HG03520 (cell line): ENCODE results near the gene COA8.

Experiments used
- ATAC-seq: cut with Tn5 transposase; IDR thresholded peaks from one replicate; pipeline ENCODE4 v1.9.1; 2021; ENCODE audit warnings: mild to moderate bottlenecking, moderate library complexity; ENCODE audit not compliant: unreplicated experiment

Gene COA8

DNA sequence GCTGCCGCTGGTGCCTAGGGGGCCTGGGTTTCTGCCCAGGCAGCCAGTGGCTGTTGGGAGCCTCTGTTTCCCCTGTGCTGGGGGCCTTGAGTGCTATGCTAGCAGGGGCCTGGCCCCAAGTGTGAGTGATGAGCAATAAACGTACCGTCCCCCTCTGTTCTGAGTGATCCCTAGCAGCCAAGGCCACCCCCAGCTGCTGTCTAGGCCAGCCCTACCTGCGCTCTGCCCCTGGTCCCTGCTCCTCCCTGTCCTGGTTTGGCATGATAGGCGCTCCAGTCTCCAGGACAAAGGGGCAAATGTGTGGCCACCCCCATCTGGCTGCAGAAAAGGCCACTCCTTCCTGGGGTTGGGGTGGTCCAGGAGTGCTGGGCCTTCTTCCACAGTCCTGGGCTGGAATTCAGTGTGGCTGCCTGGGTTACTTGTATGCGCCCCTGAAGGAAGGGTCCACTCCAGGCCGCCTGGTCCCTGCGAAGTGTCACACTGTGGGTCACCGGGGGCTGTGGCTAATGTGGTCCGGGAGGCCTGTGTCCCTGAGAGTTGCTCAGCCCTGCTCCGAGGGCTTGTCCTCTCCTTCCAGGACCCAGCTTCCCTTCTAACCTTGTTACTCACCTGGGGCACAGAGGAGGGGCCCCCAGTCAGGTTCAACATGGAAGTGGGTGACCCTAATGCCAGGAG, 26.7 kb upstream of the COA8 start:
- ATAC-seq = no peak

DNA sequence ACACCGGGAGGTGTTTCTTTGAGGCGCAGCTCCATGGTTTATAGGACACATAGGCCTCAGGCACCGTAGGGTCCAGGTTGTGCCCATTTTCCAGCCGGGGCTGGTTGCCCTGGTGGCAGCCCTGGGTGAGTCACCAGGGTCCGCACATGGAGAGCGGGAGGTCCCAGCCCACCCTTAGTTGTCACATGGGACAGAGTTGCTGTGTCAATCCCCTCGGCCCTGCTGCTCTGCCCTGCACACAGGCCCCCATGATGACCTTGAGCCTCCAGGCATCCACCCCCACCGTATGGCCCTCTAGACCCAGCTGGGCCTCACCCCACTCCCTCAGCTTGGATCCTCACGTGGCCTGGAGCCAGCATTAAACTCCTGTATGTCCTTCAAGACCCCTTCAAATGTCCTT, 26.1 kb upstream of the COA8 start:
- no peak for ATAC-seq

DNA sequence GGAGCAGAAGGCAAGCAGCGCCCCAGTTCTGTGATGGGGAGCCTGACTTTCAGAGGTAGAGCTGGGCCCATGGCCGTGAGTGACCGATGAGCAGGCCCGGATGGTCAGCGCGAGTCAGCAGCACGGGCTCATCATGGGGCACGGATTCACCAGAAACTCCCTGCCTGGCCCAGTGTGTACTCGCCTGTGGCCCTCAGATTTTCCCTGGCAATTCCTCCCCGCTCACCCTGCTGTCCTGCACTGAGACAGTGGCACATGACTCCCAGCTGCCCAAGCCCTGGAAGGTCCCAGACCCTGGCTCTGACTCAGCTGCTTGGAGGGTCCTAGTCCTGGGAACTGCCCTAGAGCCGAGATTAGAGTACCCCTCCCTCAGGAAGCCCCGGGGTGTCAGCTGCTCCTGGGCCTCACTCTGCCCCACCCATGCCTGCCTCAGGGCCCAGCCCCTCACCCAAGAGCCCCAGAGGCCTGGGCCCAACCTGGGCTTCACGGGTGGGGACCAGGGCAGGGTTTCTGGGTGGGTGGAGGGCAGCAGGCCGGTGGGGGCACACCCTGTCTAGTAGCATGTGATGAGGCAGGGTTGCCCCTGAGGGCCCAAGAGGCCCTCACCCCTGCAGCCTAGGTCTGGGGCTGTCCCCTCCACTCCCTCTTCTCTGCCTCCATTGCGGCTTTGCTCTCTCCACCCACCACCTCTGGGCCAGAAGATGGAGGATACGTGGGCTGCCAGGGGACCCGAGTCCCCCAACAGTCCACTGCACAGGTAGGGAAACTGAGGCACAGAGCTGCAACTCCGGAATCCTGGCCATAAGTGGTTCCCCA, 25.4 kb upstream of the COA8 start:
- no peak for ATAC-seq

DNA sequence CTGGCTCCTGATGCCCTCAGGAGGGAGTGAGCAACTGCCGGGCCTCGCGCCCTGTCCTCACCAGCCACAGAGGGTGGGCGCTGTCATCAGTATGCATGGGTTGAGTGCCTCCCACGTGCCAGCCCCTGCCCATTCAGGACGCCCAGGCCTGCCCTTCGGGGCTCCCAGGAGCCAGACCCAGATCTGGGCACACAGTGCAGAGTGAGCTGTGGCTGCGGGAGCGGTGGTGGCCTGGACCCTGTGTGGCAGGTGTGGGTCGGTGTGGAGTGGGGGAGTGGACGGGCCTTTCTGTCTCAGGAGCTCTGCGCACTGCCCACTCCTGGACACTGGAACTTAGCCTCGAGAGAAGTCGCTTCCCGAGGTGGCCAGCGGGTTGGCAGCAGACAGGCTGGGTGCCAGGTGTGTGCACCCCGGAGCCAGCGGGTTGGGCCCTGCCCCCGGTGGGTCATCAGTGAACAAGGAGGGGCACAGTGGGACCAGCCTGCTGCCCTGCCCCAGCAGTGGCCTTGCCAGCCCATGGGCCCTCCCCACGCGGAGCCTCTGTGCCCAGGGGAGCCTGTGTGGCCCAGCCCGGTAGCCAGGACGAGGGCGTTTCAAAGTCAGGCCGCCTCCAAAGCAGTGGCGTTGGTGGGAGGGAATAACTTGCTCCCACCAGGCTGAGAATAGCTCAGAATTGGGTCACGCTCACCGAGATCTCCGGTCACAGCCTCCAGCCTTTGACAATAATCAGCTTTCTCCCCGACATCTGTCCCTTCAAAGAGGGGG, 24.3 kb upstream of the COA8 start:
- ATAC-seq = no peak

DNA sequence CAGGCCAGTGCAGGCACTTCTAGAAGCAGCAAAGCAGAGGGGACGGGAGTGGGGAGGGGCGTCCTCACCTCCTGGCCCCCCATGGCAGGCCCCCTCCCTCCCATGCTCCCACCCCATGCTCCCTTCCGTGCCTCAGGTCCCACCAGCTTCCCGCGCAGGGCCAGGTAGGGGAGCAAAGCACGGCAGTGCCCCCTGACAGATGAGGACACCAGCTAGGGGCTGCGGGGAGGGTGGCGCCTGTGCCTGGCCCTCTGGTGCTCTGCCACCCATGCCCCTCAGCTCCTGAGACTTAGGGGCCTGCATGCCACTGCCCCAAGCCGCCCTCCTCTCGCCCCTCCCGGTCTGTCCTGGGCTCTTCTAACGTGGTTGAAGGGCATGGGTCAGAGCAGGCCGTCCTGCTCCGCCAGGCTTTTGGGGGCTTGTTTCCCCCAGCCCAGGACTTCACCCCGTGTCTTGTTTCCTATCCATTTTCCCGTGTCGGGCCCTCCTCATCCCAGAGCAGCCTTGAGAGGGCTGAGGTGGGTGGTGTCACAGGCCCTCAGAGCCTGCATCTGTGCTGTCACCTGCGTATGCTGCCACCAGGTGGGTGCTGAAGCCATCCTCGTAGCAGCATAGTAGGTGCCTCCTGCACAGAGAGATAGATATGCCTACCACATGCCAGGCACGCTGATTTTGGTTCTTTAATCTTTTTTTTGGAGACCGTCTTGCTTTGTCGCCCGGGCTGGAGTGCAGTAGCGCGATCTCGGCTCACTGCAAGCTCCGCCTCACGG, 23.5 kb upstream of the COA8 start:
- no peak for ATAC-seq

DNA sequence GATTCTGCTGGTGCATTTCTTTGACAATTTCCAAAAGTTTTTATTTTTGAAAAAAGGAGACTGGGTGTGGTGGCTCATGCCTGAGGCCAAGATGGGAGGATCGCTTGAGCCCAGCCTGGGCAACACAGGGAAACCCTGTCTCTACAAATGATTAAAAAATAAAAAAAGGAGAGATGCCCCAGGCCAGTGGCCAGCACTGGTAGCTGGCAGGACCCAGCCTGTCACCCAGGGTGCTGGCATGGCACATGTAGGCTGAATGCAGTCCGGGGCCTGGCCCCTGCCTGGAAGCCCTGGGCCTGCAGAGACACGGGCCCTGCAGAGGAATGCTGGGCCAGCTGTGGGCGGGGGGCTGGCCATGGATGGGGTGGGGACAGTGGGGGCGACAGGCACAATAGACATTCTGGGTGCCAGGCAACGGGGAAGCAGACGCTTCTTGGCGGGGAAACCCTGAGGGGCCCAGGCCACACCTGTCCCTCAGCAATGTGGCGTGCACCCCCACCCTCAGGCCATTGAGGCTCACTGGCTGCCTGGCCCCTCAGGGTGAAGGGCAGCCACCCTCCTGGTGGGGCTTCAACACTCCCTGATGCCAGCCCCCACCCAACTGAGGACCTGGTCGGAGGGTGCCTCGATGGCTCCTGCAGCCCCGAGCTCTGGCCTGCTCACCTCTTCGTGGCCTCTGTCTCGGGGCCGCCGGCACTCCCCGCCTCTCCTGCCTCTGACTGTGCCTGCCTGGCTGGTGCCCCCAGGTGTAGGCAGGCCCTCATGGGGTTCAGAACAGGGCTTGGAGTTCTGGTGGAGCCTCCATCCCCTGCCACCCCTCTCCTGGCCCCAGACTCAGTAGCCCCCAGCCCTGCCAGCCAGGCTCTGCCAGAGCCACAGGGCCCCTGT, 21.7 kb upstream of the COA8 start:
- no peak for ATAC-seq

DNA sequence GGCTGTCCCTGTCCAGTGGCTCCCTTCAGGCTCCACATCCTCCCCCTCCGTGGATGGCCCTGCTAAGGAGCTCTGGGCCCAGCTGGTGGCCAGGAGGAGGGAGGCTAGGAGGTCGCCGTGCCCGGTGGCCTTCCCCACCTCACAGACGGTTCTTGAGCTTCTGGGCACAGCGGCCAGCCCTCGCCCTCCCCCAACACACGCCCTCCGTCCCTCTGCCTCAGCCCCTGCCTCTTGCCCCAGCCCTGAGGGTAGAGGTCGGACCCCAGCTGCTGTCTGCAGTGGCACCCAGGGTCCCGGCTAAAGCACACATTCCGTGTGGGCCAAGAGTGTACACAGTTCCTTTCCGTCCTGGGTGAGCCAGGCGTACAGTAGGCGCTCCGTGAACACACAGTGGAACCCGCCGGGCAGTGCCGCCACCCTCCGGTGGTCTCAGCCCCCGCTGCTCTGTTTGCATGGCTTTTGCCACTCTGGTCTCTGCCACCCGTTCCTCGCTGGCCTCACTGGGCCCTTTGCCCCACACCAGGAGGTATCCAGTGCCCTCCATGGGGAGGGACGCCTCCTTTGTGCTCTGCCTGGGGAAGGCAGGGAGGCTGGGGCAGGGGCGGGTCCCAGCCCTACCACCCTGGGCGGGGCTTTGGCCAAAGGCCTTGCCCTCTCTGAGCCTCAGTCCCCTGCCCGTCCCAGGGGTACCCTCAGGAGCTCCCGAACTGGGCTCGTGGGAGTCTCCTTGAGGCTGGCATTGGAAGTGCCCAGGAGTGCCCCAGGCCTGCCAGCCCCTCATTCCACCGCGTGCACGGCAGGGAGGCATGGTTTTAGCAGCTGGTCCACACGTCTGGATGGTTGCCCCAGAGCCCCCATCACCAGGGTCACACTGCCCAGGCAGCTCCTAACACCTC, 20.8 kb upstream of the COA8 start:
- ATAC-seq = no peak

DNA sequence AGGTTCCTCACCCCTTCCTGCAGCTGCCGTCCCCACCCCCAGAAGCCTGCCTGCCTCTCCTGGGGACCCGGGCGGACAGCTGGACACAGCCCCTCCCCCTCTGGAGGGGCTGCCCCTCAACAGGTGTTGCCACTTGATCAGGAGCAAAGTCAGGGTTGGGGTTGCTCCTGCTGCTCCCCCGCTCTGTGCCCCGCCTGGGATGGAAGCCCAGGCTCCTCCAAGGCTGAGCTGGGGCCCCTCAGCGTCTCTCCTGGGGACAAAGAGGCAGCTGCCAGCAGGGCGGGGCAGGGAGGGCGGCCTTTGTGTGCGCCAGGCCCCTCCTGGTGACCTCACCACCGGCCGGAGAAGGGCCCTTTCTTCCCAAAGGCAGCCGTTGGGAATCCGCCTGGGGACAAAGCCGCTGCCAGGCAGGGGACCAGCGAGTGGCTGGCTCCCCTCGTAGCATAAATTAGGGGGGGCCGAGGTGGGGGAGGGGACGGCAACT, 20.1 kb upstream of the COA8 start:
- no peak for ATAC-seq

DNA sequence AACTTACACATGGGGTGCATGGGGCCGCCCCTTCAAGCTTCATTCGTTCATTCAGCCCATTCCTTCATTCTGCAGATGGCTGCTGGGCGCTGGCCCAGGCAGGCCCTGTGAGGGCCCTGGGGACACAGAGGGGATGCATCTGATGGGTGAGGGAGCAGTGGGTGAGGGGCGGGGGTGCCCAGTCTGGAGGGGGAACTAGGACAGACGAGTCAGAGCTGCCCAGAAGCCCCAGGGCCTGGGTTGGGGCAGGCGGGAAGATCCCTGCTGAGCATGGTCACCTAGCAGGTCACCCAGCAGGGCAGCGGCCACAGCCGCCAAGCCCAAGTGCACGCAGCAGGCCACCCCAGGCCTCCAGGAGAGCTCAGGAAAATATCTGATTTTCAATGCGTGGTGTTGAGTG, 19.6 kb upstream of the COA8 start:
- ATAC-seq = no peak

DNA sequence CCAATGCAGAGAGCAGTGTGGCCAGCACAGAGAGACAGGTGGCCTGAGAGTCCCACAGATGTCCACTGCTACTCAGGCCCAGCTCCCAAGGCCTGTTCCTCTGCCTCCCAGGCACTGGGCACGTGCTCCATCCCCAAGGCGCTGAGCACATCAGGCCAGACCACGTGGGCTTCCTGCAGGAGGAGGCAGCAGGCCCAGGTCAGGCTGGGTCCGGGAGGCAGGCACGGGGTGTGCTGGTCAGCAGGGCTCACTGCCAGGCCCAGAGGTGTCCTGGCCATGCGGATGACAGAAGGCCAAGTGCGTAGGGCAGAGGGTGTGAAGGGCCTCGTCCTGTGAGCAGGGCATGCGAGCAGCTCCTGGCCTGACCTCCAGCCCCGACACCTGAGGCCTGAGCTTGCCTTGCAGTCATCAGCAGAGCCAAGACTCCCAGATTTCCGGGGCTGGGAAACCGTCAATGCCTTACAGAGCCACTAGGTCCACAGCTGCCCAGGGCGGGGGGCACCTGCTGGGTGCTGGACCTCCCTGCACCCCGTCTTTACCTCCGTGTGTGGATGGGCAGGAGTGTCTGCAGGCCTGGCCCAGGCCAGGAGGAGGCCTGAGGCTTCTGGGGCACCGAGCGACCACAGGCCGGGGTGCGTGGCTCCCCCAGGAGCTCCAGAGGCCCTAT, 18.9 kb upstream of the COA8 start:
- no peak for ATAC-seq

DNA sequence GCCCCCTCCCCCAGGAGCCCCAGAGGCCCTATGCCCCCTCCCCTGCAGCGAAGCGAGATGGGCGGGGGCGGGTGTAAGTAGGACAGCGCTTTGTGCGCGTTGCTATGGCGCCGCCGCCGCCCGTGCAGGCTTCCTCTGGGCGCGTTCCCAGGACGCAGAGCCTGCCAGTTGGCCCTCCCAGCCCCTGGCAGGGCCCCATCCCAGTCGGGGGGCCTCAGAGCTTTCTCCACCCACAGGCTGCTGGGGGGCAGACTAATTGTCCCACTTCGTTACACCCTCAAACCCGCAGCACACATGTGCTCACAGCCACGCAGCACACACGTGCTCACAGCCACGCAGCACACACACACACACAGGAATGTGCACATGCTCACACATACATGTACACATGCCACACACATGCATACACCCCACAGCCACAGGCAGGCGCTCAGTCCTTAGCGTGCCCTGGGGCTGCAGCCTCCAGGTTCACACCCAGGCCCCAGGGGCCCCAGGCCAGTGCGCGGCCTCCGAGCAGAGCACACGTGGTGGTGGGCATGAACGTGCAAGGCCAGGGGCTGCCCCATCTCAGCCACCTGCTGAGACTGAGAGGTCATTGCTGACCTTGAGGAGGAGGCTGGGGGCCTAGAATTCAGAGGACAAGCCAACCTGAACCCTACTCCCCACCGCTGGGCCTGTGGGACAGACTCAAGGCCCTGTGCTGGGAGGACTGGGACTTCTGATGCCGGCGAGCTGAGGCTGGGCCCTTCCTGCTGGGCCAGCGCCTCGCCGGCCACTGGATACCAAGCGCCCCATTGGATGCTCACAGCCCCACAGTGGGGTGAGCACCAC, 18.2 kb upstream of the COA8 start:
- ATAC-seq = no peak

DNA sequence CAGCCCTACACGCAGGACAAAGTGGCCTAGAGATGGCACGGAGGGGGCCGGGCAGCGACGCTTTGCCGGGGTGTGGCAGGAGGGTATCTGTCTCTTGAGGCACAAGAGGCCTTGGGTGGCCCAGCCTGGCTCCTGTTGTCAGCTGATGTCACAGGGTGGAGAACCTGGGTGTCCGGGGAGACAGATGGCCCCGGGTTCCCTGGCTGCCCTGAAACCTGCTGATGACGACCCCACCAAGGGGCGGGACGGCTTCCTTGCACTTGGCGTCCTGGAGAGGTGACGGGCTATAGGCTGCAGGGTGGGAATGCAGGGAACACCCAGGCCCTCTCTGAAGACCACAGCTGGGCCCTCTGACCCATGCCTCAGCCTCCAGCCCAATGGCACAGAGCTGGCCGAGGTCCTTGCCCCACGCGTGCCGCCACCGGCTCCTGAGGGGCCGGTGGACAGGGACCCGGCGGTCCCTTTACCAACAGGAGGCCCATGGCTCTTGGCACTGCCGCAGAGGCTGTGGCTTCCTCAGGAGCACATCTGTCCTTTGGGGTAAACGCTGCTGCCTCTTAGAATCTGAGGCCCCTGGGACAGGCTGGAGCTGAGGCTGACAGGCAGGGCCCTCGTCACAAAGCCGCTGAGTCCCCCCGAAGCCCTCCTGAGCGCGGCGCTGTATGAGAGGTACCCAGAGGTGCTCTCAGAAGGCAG, 17.4 kb upstream of the COA8 start:
- no peak for ATAC-seq

DNA sequence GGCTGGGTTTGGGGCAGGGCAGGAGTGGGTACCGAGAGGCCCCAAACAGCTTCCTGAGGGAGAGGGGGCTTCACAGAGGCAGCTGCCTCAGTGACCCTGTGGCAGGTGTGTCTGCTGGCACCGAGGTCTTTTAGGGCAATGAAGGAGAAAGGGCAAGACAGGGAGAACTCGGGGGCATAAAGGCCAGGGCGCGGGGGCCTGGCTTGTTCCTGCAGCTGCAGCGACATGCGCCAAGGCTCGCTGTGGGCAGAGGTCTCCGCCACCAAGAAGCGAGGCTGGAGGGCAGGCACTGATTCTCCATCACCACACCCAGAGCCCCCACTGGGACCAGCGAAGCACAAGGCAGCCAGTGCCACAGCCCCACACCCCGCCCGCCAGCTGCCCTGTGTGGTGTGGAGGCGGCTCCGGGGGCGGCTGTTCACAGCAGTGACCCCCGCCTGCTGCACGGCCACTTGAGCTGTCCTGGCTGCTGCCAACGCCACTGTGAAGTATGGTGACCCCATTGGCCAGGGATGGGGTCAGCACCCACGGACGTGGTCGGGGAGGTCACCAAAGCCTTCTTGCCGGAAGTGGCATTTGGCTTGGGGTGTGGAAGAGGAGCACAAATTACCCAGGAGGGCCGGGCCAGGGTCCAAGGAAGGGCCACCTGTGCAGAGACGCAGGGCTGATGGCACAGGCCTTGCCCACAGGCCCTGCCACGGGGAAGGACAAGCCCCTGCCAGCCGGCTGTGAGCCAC, 16.7 kb upstream of the COA8 start:
- no peak for ATAC-seq

DNA sequence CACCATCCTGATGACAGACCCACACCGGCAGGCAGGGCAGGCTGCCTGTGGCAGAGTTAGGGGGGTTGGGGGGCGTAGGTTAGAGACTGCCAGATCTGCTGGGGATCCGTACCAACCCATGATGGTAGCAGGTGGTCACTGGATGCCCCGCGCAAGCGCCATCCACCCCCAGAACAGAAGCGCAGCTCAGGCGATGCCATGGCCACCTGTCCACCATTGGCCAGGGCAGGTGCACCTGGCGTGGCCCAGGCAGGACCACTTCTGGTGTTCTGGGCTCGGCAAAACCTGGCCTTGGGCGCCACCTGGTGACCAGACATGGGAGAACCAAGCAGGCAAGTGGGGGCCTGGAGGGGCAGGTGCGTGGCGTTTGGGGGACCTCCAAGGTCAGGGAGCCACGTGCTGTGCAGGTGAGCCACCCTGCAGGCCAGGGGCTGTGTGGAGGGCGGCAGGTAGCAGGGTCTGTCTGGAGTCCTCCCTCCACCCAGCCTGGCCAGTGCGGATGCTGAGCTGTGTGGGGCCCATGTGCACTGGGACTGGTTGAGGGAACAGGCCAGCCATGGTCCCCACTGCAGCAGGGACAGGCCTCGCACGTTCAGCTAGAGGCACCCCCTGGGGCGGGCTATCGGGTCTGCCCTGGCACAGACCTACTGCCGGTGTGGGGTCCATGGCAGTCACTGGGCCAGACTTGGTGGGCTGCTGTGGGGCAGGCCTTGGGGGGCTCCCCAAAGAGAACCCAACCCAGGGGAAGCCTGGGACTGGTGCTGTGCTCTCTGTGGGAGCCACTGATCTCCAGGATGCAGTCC, 15.9 kb upstream of the COA8 start:
- ATAC-seq = no peak

DNA sequence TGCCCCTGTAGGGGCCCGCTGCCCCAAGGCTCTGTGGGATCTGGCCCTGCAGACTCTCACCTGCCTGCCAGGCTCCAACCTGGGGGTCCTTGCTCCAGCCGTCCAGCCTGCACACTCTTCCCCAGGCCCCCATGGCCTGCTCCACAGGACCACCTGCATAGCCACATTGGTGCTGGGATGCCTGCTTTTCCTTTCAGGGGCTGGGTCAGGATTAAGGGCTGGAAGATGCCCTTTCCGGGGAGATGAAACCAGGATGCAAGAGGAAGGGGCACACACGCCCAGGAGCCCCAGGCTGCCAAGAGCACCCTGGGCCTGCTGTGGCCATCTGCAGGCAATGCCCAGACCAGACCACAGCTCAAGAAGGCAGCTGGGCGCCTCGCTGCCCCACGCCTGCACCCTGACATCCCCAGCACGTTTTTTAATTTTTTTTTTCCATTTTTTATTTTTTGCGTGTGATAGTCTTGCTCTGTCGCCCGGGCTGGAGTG, 15.3 kb upstream of the COA8 start:
- no peak for ATAC-seq
